Endodermal cell (in vitro differentiated cells): ENCODE measurements around the gene SLC25A12. TPM values are rescaled to one million over a fixed set of nuclear protein-coding genes. Genes with fewer than 3 reads are reported as not detected.

Source experiments
- DNase-seq: peaks from one replicate; pipeline ENCODE4 v3.0.0-alpha.2; 2017
- H3K27ac ChIP-seq: 2 replicates; pipeline ENCODE4 v1.5.1; 2013; ENCODE audit warnings: mild to moderate bottlenecking, low read depth, low read length, moderate library complexity
- H3K27me3 ChIP-seq: 2 replicates; pipeline ENCODE4 v1.6.1; 2013; ENCODE audit warnings: mild to moderate bottlenecking, low read length, moderate library complexity; ENCODE audit not compliant: insufficient read depth, control insufficient read depth, poor library complexity, severe bottlenecking
- H3K36me3 ChIP-seq: 2 replicates; pipeline ENCODE4 v1.7.0; 2013; ENCODE audit warnings: mild to moderate bottlenecking, low read length, moderate library complexity; ENCODE audit not compliant: control insufficient read depth, insufficient read depth
- H3K4me1 ChIP-seq: one replicate; pipeline ENCODE4 v1.7.0; 2013; ENCODE audit warnings: low read length; ENCODE audit not compliant: control insufficient read depth, insufficient read depth
- H3K4me3 ChIP-seq: 2 replicates; pipeline ENCODE4 v1.5.1; 2013; ENCODE audit warnings: mild to moderate bottlenecking, low read length, moderate library complexity
- H3K9ac ChIP-seq: 2 replicates; pipeline ENCODE4 v1.6.1; 2013; ENCODE audit warnings: mild to moderate bottlenecking, low read length, moderate library complexity; ENCODE audit not compliant: poor library complexity, severe bottlenecking; ENCODE audit errors: extremely low read depth
- H3K9me3 ChIP-seq: 2 replicates; pipeline ENCODE4 v1.6.1; 2013; ENCODE audit warnings: mild to moderate bottlenecking, low read length, moderate library complexity; ENCODE audit not compliant: control insufficient read depth
- H3K27ac Mint-ChIP-seq: 2 replicates; pipeline ENCODE4 v1.8.0; 2020; ENCODE audit warnings: mixed read lengths
- H3K27me3 Mint-ChIP-seq: 2 replicates; pipeline ENCODE4 v1.8.0; 2021; ENCODE audit warnings: mild to moderate bottlenecking, mixed read lengths; ENCODE audit not compliant: insufficient read depth
- H3K36me3 Mint-ChIP-seq: 2 replicates; pipeline ENCODE4 v1.8.0; 2020; ENCODE audit warnings: low read depth, mixed read lengths
- H3K4me1 Mint-ChIP-seq: 2 replicates; pipeline ENCODE4 v1.8.0; 2020; ENCODE audit warnings: mixed read lengths
- H3K4me3 Mint-ChIP-seq: 2 replicates; pipeline ENCODE4 v1.8.0; 2020; ENCODE audit warnings: mild to moderate bottlenecking, moderate library complexity, mixed read lengths
- H3K9me3 Mint-ChIP-seq: 2 replicates; pipeline ENCODE4 v1.8.0; 2020; ENCODE audit warnings: mild to moderate bottlenecking, mixed read lengths
- WGBS, 2 experiments: methylation state at CpG; one replicate each; pipeline versions ENCODE4 v1.1.5 to v1.1.7; 2013; ENCODE audit warnings: missing lambda C conversion rate in 2 of 2, mixed read lengths in 1 of 2; ENCODE audit not compliant: insufficient coverage in 1 of 2, insufficient read length in 1 of 2; 5-methylcytosine and 5-hydroxymethylcytosine counted together
- total RNA-seq, 2 donors: library from RNA; stranded (reverse); fragmentation: NEBNext Ultra II Directional in 1 of 2; extraction: Animal tissue kit (Norgen Biotek cat#: 25700) in 1 of 2; gene quantifications; 2 replicates in 1 of 2; 3 replicates in 1 of 2; pipeline ENCODE4 v1.2.1, GENCODE V29; 2021
- TF ChIP-seq, protein P1 (sequence below): fragments of 200-600 bp; sonication (generic); conservative IDR thresholded peaks from 2 replicates; pipeline ENCODE4 v1.5.0; 2021; ENCODE audit warnings: antibody characterized with exemption, mild to moderate bottlenecking

Gene SLC25A12
- total RNA-seq, 2 donors from 2014 or later: 0.55 to 3.1 TPM

DNA sequence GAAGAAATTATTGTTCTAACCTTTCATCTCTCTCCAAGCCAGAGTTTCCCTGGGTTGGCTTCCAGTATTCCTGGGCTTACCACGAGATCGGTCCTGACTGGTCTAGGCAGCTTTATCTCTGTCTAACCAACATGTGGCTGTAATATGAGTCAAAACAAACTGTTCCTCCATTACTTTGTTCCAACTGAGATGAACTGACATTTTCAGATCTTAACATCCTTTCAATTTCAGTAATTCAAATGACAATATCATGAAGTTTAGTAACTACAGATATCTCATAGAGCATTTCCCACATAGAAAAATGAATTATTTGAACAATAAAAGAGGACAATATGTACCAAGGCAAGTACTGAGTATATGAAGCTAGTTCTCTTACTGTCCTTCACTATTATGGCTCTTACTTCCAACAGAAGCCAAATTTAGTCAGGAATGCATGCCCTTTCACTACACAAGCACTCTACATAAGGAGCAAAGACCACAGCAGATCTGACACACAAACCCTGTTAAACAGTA is 15.5 kb downstream of the SLC25A12 start:
- Mint-ChIP-seq H3K4me3 (no peak overlapping the region), H3K4me1 (no peaks in the 10 kb centered on the region), H3K36me3 (peaks cover 11% of the 10 kb centered on the region), H3K9me3 (no peaks in the 10 kb centered on the region), H3K27ac (no peak overlapping the region), H3K27me3 (no peaks in the 10 kb centered on the region)
- Histone ChIP-seq H3K9ac (no peak overlapping the region), H3K4me1 (no peaks in the 10 kb centered on the region), H3K9me3 (no peaks in the 10 kb centered on the region), H3K36me3 (no peaks in the 10 kb centered on the region), H3K4me3 (no peak overlapping the region), H3K27ac (no peak overlapping the region), H3K27me3 (no peaks in the 10 kb centered on the region)
- no peak for DNase-seq
- TF ChIP-seq, protein P1, sequence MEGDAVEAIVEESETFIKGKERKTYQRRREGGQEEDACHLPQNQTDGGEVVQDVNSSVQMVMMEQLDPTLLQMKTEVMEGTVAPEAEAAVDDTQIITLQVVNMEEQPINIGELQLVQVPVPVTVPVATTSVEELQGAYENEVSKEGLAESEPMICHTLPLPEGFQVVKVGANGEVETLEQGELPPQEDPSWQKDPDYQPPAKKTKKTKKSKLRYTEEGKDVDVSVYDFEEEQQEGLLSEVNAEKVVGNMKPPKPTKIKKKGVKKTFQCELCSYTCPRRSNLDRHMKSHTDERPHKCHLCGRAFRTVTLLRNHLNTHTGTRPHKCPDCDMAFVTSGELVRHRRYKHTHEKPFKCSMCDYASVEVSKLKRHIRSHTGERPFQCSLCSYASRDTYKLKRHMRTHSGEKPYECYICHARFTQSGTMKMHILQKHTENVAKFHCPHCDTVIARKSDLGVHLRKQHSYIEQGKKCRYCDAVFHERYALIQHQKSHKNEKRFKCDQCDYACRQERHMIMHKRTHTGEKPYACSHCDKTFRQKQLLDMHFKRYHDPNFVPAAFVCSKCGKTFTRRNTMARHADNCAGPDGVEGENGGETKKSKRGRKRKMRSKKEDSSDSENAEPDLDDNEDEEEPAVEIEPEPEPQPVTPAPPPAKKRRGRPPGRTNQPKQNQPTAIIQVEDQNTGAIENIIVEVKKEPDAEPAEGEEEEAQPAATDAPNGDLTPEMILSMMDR: no peak
- WGBS, 2 experiments: 88% methylated on average over 2 of the region's 2 CpGs

DNA sequence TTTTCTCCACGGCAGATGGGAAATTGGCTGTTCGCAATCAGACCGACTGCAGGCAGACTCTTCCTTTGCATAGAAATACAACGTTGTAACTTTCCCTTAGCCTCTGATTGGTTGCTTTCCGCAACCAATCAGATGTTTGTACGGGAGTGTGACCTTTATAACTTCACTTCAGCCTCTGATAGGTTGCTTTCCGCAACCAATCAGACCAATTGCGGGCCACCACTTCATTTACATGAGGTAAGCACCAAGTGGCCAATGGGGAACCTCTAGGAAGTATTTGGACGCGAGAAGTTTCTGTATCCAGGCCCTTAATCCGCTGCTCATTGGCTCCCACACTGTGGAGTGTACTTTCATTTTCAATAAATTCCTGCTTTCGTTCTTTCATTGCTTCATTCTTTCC is 19.1 kb downstream of the SLC25A12 start:
- H3K4me1 ChIP-seq: no peaks in the 10 kb centered on the region
- H3K4me3 ChIP-seq: no peak overlapping the region
- H3K4me3 Mint-ChIP-seq: no peak overlapping the region
- WGBS, 2 experiments: 86 to 89% methylated on average over 12 of the region's 12 CpGs
- H3K27me3 ChIP-seq: no peaks in the 10 kb centered on the region
- H3K36me3 Mint-ChIP-seq: peaks cover 11% of the 10 kb centered on the region
- TF ChIP-seq, protein P1: no peak
- no peaks in the 10 kb centered on the region for H3K9me3 ChIP-seq
- no peaks in the 10 kb centered on the region for H3K9me3 Mint-ChIP-seq
- DNase-seq: no peak
- no peak overlapping the region for H3K9ac ChIP-seq
- no peak overlapping the region for H3K27ac ChIP-seq
- H3K27ac Mint-ChIP-seq: no peak overlapping the region
- H3K27me3 Mint-ChIP-seq: no peaks in the 10 kb centered on the region
- H3K4me1 Mint-ChIP-seq: no peaks in the 10 kb centered on the region
- no peaks in the 10 kb centered on the region for H3K36me3 ChIP-seq

DNA sequence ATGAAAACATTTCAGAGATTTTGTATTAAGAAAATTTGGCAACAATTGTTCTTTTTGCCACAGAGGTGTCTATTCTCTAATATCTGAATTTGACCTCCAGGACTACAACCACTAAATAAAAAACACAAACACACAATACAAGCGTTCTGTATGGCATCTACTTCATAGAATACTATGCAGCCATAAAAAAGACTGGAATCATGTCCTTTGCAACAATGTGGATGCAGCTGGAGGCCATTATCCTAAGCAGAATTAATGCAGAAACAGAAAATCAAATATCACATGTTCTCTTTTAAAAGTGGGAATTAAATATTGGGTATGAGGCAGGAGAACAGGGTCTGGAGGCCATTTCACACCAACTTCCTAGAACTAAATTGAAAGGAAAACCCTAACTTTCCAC is 19.5 kb downstream of the SLC25A12 start:
- Histone ChIP-seq H3K27ac (no peak overlapping the region), H3K36me3 (no peaks in the 10 kb centered on the region), H3K9me3 (no peaks in the 10 kb centered on the region), H3K4me1 (no peaks in the 10 kb centered on the region), H3K27me3 (no peaks in the 10 kb centered on the region), H3K4me3 (no peak overlapping the region), H3K9ac (no peak overlapping the region)
- H3K4me3 Mint-ChIP-seq: no peak overlapping the region
- TF ChIP-seq, protein P1: no peak
- peaks cover 11% of the 10 kb centered on the region for H3K36me3 Mint-ChIP-seq
- WGBS, 2 experiments: 88 to 100% methylated on average over 1 of the region's 1 CpG
- H3K27me3 Mint-ChIP-seq: no peaks in the 10 kb centered on the region
- H3K9me3 Mint-ChIP-seq: no peaks in the 10 kb centered on the region
- DNase-seq: no peak
- H3K4me1 Mint-ChIP-seq: no peaks in the 10 kb centered on the region
- no peak overlapping the region for H3K27ac Mint-ChIP-seq
